Dermis blood vessel endothelial cell (primary cell): ENCODE data around the gene DBN1. TPM values are rescaled to one million over a fixed set of nuclear protein-coding genes. Genes with fewer than 3 reads are reported as not detected.

Experiments used
- total RNA-seq: library from RNA; depleted of rRNA; stranded (reverse); fragments of >200 nt; gene quantifications from 2 replicates; pipeline ENCODE4 v1.2.3, GENCODE V29; 2014

The DBN1 gene
- total RNA-seq, 1 donor from 2014 or later, result 147 TPM

Other genes with a start within 250 kb of the DBN1 start
- gene RAB24, start 169.9 kb downstream of the DBN1 start, total RNA-seq, result 12.8 and 20.8 TPM in 2 replicates
- gene PRELID1, start 169.8 kb downstream of the DBN1 start, total RNA-seq, result 125 and 161 TPM in 2 replicates
- 20.9 and 38.5 TPM in 2 replicates for gene MXD3, start 161.7 kb downstream of the DBN1 start, total RNA-seq
- 407 and 457 TPM in 2 replicates for gene LMAN2, start 122.0 kb downstream of the DBN1 start, total RNA-seq
- 4.4 and 9.9 TPM in 2 replicates for gene RGS14, start 115.7 kb downstream of the DBN1 start, total RNA-seq
- gene SLC34A1, start 89.2 kb downstream of the DBN1 start, total RNA-seq, result not detected in 2 replicates
- not detected in 2 replicates for gene PFN3, start 73.0 kb downstream of the DBN1 start, total RNA-seq
- 0.85 and 1.3 TPM in 2 replicates for gene F12, start 64.1 kb downstream of the DBN1 start, total RNA-seq
- gene GRK6, start 47.0 kb downstream of the DBN1 start, total RNA-seq, result 22.0 and 32.3 TPM in 2 replicates
- gene PRR7, start 26.8 kb downstream of the DBN1 start, total RNA-seq, result 4.5 and 4.8 TPM in 2 replicates
- 38.3 and 73.0 TPM in 2 replicates for gene PDLIM7, start 24.0 kb upstream of the DBN1 start, total RNA-seq
- 2.0 and 4.6 TPM in 2 replicates for gene DOK3, start 36.2 kb upstream of the DBN1 start, total RNA-seq
- 68.2 and 98.8 TPM in 2 replicates for gene DDX41, start 43.3 kb upstream of the DBN1 start, total RNA-seq
- 14.6 and 31.0 TPM in 2 replicates for gene FAM193B, start 80.9 kb upstream of the DBN1 start, total RNA-seq
- gene TMED9, start 118.6 kb upstream of the DBN1 start, total RNA-seq, result 174 and 176 TPM in 2 replicates
- 31.0 and 35.6 TPM in 2 replicates for gene B4GALT7, start 126.5 kb upstream of the DBN1 start, total RNA-seq